H54 (cell line): ENCODE measurements around the gene CSNK1G1.
"Not testable (repeated sequence)": the region's sequence is repeated elsewhere in the genome, so short reads cannot be mapped to it uniquely, and the experiment has no call there.

Experiments used
- DNase-seq: peaks from one replicate; pipeline ENCODE4 v3.0.0; 2011; ENCODE audit warnings: low spot score, mixed read lengths; ENCODE audit not compliant: insufficient read length
- FAIRE-seq: peaks from 3 replicates; lab custom pipeline; 2011; peaks lifted over from hg19 to GRCh38; lab: Jason Lieb, UNC
- POLR2A ChIP-seq: IDR thresholded peaks from 2 replicates; pipeline ENCODE4 v1.6.1; 2011; ENCODE audit warnings: low read depth, mild to moderate bottlenecking, low read length

The CSNK1G1 gene

DNA sequence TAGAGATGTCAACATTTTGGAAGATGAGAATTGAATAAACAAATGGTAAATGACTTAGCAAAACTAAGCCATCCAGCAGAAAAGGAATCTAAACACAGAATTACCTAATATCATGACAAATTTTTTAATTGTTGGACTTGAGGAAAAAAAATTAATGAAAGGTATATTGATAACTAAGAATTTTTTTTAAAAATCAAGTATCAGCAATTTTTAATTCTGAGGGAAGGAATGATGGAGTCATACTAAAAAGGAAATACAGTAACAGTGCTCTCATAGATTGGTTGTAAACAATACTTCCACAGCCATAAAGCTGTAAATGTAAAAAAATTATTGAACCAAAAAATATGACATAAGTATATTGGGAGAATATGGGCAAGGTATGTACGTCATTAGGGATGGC is 68.0 kb downstream of the CSNK1G1 start:
- TF ChIP-seq POLR2A, result no peak
- DNase-seq, result no peak
- no peak for FAIRE-seq

DNA sequence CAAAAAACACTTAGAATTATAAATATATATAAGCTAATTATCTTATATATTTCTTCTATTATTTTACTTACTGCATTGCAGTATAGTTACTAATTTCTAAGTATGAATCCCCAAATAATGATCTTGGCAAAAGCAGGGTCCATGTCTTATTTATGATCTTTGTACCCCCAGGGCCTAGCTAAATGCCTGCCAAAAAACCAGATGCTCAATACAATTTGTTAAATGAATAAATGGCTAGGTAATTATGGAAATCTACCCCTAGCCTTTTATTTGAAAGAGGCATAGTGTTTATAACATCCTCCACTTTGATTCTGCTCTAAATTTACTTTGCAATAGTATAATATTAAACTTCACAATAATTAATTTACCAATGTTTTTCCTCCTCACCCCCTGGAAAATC is 69.5 kb downstream of the CSNK1G1 start:
- FAIRE-seq, result no peak
- TF ChIP-seq POLR2A, result no peak
- DNase-seq, result no peak

DNA sequence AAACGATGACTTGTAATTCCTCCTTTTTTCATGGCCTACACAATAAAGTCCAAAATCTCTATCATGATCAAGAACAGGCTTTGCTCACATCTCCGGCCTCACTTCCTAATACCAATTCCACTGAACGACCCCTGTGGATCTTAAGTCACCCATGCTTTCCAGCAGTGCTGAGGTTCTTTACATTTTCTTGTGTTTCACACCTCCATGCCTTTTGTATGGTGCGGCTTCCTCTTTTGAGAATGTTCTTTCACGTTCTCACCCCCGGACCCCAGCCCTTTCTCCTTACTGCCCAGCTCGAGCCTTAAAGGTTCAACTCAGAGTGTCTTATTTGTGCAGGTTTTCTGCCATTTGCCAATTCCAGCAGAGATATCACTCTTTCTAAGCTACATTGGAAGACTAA is 70.1 kb downstream of the CSNK1G1 start:
- FAIRE-seq (no peak), DNase-seq (no peak)
- no peak for TF ChIP-seq POLR2A

DNA sequence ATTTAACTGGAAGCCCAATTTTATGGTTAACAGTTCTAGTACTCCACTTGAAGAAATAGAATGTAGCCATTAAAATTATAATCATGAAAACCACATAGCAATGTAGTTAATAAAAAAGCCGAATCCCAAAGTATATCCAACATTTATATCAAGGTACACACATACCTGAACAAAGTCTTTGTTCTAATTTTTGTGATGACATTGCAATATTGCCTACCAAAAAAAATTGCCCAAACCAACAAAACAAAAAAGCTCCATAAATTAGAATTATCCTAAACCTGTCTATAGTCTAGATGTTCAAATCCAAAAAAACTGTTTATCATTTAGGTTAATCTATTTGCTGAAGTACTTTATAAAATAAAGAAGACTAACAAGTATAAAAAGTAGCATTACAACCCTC is 70.8 kb downstream of the CSNK1G1 start:
- no peak for TF ChIP-seq POLR2A
- no peak for FAIRE-seq

DNA sequence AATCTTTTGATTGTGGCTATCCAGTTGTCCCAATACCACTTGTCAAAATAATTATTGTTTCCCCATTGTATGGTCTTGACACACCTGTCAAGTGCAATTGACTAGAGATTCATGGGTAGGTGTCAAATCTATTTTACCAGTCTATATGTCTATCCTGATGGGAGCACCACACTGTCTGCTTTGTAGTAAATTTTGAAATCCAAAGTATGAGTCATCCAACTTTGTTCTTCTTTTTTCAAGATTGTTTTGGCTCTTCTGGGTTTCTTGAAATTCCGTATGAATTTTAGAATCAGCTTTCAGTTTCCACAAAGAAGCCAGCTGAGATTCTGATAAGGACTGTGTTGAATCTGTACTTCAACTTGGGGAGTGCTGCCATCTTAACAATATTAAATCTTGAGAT is 71.9 kb downstream of the CSNK1G1 start:
- FAIRE-seq (no peak), DNase-seq (no peak)
- no peak for TF ChIP-seq POLR2A

More for the DNA sequence above, 70.8 kb downstream of the CSNK1G1 start:
- no peak for DNase-seq

DNA sequence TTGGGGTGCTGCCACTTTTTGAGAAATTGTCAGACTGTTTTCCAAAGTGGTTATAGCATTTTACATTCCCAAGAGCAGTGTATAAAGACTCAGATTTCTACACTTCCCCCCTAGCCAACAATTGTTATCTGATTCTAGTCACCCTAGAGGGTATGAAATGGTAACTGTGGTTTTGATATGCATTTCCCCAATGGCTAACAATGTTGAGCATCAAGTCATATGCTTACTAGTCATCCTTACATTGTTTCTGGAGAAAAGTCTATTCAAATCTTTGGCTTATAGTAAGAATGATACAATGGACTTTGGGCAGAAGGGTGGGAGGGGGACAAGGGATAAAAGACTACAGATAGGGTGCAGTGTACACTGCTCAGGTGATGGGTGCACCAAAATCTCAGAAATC is 73.3 kb downstream of the CSNK1G1 start:
- no peak for DNase-seq
- no peak for FAIRE-seq

DNA sequence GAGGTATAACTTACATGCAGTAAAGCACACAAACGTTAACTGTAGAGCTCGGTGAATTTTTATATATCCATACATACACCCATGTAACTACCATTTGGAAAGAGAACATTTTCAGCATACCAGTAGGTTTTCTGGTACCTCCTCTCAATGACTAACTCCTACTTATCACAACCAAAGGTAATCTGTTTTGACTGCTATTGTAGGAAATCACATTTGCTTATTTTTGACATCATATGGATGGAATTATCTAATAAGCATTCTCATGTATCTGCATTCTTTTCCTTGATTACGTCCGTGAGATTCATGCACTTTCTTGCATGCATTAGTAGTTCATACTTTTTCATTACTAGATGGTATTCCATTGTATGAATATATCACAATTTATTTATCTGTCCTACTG is 76.8 kb downstream of the CSNK1G1 start:
- no peak for TF ChIP-seq POLR2A
- FAIRE-seq (no peak), DNase-seq (no peak)

More for the DNA sequence above, 73.3 kb downstream of the CSNK1G1 start:
- no peak for TF ChIP-seq POLR2A

DNA sequence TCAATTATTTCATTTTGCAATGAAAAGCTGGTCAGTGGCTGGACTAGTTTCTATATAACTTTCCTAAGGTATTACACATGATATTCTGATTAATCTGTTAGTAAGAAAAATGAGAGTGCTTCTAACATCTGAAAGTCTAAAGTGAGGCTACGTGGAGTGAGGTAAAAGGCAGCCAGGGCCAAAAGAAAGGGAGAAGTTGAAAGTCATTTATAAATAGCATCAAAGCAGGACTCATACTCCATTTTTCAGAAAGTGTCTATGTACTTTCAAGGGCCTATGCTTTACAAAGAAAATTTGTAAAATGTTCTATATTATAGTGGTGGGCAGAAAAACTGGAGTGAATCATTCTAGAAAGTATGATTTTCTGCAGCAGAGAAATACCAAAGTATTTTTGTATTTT is 80.0 kb downstream of the CSNK1G1 start:
- TF ChIP-seq POLR2A, result no peak
- DNase-seq (no peak), FAIRE-seq (no peak)

DNA sequence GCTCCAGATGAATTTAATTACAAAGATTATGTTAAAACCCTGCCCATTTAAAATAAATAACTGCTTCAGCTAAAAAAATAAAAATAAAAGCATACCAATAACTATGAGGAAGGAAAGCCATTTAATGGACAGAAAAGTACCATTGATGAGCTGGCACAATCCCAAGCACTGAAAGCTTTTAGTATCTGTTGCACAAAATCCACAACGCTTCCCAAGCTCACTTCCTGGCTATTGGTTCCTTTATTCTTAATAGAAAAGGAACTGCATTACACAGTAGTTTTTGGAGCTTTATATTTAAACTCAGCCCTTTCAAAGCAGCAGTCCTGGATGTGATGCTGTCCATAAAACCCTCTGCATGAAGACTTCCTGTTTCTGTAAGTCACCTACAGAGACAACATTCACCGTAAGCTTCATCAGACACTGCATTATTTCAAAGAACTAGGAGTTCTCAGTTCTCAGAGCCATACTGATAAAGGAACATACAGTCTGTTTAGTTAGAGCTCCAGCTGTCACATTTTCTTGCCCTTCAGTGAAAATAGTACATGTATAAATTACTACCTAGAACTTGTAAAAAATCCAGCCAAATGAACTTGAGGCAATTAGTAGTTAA is 81.5 kb downstream of the CSNK1G1 start:
- no peak for DNase-seq

DNA sequence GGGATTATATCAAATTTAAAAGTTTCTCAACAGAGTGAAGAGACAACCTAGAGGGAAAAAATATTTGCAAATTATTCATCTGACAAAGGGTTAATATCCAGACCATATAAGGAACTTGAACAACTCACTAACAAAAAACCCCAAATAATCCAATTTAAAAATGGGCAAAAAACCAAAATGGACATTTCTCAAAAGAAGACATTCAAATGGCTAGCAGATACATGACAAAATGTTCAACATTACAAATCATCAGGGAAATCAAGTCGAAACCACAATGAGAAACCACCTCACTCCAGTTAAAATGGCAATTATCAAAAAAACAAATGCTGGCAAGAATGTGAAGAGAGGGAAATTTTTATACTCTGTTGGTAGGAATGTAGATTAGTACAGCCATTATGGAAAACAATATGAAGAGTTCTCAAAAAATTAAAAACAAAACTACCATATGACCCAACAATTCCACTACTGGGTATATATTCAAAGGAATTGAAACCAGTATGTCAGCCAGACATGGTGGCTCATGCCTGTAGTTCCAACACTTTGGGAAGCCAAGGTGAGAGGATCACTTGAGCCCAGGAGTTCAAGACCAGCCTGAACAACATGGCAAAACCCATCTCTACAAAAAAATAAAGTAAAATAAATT is 88.5 kb downstream of the CSNK1G1 start:
- TF ChIP-seq POLR2A, result no peak
- DNase-seq (no peak), FAIRE-seq (no peak)

More for the DNA sequence above, 81.5 kb downstream of the CSNK1G1 start:
- TF ChIP-seq POLR2A, result no peak
- FAIRE-seq, result no peak

DNA sequence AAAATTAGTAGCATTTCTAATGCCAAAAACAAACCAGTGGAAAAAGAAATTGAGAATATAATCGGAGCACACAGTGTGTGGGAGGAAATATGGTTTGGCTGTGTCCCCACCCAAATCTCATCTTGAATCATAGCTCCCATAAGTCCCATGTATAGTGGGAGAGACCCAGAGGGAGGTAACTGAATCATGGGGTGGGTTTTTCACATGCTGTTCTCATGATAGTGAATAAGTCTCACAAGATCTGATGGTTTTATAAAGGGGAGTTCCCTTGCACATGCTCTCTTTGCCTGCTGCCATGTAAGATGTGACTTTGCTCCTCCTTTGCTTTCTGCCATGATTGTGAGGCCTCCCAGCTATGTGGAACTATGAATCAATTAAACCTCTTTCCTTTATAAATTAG is 90.8 kb downstream of the CSNK1G1 start:
- FAIRE-seq, DNase-seq: not testable (repeated sequence)

DNA sequence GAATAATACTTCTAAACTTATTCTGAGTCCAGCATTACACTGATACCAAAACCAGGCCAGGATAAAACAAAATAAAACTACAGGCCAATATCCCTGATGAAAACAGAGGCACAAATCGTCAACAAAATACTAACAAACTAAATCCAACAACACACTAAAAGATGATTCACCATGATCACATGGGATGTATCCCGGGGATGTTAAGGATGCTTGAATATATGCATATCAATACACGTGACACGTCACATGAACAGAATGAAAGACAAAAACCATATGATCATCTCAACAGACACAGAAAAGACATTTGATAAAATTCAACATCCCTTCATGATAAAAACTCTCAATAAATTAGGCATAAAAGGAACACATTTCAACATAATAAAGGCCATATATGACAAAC is 91.5 kb downstream of the CSNK1G1 start:
- no peak for TF ChIP-seq POLR2A
- DNase-seq (no peak), FAIRE-seq (no peak)

DNA sequence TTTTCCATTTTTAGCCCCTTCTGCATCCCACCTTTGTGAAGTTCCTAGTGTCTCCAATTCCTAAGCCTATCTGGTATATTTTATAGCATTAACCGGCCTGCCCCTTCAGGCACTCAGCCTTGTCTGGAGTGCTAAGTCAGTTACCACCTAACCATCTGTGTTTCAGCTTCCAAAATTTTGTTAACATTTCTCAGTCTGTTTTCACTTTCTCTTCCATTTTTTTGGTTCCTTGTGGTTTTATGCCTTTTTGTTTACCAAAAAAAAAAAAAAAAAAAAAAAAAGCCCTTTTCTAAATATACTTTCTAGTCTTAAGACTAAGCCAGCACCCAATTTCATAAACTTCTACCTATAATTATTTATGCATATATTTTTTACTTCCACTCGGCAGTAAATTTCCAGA is 92.4 kb downstream of the CSNK1G1 start:
- no peak for FAIRE-seq
- DNase-seq, result no peak

DNA sequence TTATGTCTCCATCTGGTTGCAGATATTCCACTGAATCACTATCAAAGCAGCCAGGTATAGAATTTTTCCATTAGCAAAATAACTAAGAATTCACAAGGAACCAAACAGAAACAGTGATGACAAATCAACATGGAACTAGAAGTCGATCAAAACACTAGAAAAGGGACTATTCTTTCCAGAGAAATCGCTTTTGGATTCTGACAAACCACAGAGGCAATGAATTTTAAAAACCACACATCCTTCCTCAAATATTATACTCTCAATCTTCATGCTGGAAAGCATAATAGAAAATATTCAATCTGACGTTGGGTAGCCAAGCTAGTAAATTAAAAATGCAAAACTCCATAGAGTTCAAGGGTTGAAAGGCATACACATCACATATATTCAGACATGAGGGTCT is 99.9 kb downstream of the CSNK1G1 start:
- no peak for TF ChIP-seq POLR2A
- no peak for FAIRE-seq
- DNase-seq, result no peak

More for the DNA sequence above, 92.4 kb downstream of the CSNK1G1 start:
- no peak for TF ChIP-seq POLR2A

DNA sequence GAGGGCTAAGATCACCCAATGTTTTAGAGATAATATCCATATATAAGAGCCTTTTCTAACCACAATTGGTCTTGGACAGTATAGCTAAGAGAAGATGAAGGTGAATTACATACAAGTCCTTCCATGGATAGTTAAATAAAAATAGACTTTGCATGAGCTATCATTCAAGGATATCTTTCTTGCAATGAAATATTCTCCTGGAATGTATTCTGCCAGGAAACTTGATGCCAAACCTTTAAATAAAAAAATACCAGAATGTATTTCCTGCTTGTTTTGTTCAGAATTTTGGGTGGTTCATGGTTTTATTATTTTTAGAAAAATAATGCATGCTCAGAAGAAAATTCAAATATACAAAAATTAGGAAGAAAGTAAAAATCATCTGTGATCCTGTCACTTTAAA is 104.3 kb downstream of the CSNK1G1 start:
- FAIRE-seq, result no peak
- TF ChIP-seq POLR2A, result no peak
- DNase-seq, result no peak
